IMR-90 (cell line): ENCODE data around the gene FITM2.

Experiments
- BHLHE40 ChIP-seq: fragments of 150-350 bp; IDR thresholded peaks from 2 replicates; pipeline ENCODE4 v1.6.1; 2016; ENCODE audit warnings: mild to moderate bottlenecking, low read depth, low read length
- FOS ChIP-seq: fragments of 150-350 bp; IDR thresholded peaks from 2 replicates; pipeline ENCODE4 v1.6.1; 2016; ENCODE audit warnings: low read depth, low read length
- MAZ ChIP-seq: IDR thresholded peaks from 2 replicates; pipeline ENCODE4 v1.6.1; 2012; ENCODE audit warnings: low read depth, mild to moderate bottlenecking, low read length, improper control_type of control experiment, moderate library complexity, borderline replicate concordance
- MXI1 ChIP-seq: IDR thresholded peaks from 2 replicates; pipeline ENCODE4 v1.6.1; 2012; ENCODE audit warnings: low read depth, mild to moderate bottlenecking, low read length, moderate library complexity, borderline replicate concordance
- POLR2A ChIP-seq: IDR thresholded peaks from 2 replicates; pipeline ENCODE4 v1.6.1; 2012; ENCODE audit warnings: mild to moderate bottlenecking, low read depth, low read length
- RAD21 ChIP-seq: IDR thresholded peaks from 2 replicates; pipeline ENCODE4 v1.6.1; 2012; ENCODE audit warnings: low read length, improper control_type of control experiment
- RCOR1 ChIP-seq: IDR thresholded peaks from 2 replicates; pipeline ENCODE4 v1.6.1; 2012; ENCODE audit warnings: mild to moderate bottlenecking, low read length, improper control_type of control experiment; ENCODE audit not compliant: insufficient replicate concordance
- SMC3 ChIP-seq: fragments of 150-350 bp; IDR thresholded peaks from 2 replicates; pipeline ENCODE4 v1.6.1; 2016; ENCODE audit warnings: low read depth, mild to moderate bottlenecking, antibody characterized with exemption, low read length, moderate library complexity
- TF ChIP-seq, protein P1 (sequence below): conservative IDR thresholded peaks from 2 replicates; pipeline ENCODE4 v1.5.1; 2012; ENCODE audit warnings: mild to moderate bottlenecking, low read depth, low read length, improper control_type of control experiment
- TF ChIP-seq, protein P2 (sequence below): fragments of 150-350 bp; IDR thresholded peaks from 2 replicates; pipeline ENCODE4 v1.6.1; 2017; ENCODE audit warnings: mild to moderate bottlenecking, antibody characterized with exemption, low read length, low read depth
- TF ChIP-seq, protein P3 (sequence below): fragments of 150-350 bp; IDR thresholded peaks from 2 replicates; pipeline ENCODE4 v1.6.1; 2016; ENCODE audit warnings: low read depth, mild to moderate bottlenecking, low read length, moderate library complexity, borderline replicate concordance

DNA sequence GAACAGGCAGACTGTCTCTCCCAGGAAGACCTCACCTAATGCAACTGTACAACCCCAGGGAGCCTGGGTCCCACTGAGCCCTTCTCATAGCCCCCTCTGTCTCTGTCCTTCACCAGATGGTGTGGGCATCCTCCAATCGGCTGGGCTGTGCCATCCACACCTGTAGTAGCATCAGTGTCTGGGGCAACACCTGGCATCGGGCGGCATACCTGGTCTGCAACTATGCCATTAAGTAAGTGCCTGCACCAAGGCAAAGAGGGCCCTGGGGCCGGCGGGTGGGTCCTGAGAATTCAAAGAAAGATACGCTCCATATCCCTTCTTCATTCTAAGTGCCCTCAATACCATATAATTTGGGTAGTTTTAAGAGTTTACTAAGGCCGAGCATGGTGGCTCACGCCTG, 34.1 kb upstream of the FITM2 start:
- TF ChIP-seq RAD21 (no peak), MXI1 (no peak), FOS (no peak), POLR2A (no peak), BHLHE40 (no peak), SMC3 (no peak), RCOR1 (no peak), MAZ (no peak)
- TF ChIP-seq, protein P1, sequence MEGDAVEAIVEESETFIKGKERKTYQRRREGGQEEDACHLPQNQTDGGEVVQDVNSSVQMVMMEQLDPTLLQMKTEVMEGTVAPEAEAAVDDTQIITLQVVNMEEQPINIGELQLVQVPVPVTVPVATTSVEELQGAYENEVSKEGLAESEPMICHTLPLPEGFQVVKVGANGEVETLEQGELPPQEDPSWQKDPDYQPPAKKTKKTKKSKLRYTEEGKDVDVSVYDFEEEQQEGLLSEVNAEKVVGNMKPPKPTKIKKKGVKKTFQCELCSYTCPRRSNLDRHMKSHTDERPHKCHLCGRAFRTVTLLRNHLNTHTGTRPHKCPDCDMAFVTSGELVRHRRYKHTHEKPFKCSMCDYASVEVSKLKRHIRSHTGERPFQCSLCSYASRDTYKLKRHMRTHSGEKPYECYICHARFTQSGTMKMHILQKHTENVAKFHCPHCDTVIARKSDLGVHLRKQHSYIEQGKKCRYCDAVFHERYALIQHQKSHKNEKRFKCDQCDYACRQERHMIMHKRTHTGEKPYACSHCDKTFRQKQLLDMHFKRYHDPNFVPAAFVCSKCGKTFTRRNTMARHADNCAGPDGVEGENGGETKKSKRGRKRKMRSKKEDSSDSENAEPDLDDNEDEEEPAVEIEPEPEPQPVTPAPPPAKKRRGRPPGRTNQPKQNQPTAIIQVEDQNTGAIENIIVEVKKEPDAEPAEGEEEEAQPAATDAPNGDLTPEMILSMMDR = no peak
- TF ChIP-seq, protein P2, sequence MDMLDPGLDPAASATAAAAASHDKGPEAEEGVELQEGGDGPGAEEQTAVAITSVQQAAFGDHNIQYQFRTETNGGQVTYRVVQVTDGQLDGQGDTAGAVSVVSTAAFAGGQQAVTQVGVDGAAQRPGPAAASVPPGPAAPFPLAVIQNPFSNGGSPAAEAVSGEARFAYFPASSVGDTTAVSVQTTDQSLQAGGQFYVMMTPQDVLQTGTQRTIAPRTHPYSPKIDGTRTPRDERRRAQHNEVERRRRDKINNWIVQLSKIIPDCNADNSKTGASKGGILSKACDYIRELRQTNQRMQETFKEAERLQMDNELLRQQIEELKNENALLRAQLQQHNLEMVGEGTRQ = no peak
- TF ChIP-seq, protein P3, sequence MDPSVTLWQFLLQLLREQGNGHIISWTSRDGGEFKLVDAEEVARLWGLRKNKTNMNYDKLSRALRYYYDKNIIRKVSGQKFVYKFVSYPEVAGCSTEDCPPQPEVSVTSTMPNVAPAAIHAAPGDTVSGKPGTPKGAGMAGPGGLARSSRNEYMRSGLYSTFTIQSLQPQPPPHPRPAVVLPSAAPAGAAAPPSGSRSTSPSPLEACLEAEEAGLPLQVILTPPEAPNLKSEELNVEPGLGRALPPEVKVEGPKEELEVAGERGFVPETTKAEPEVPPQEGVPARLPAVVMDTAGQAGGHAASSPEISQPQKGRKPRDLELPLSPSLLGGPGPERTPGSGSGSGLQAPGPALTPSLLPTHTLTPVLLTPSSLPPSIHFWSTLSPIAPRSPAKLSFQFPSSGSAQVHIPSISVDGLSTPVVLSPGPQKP = no peak
